Hematopoietic multipotent progenitor cell treated with erythropoietin and hydrocortisone succinate and interleukin-3 and kit ligand, for 4 days (in vitro differentiated cells): Measurements from ENCODE around the gene TMEM63A.
A peak's percentile ranks its signal among the peaks of the same experiment; 100 is the strongest.
"Not testable (repeated sequence)": the region's sequence is repeated elsewhere in the genome, so short reads cannot be mapped to it uniquely, and the experiment has no call there.

Experiments
- DNase-seq: peaks from one replicate; pipeline ENCODE4 v3.0.0-alpha.2; 2015

Gene TMEM63A

DNA sequence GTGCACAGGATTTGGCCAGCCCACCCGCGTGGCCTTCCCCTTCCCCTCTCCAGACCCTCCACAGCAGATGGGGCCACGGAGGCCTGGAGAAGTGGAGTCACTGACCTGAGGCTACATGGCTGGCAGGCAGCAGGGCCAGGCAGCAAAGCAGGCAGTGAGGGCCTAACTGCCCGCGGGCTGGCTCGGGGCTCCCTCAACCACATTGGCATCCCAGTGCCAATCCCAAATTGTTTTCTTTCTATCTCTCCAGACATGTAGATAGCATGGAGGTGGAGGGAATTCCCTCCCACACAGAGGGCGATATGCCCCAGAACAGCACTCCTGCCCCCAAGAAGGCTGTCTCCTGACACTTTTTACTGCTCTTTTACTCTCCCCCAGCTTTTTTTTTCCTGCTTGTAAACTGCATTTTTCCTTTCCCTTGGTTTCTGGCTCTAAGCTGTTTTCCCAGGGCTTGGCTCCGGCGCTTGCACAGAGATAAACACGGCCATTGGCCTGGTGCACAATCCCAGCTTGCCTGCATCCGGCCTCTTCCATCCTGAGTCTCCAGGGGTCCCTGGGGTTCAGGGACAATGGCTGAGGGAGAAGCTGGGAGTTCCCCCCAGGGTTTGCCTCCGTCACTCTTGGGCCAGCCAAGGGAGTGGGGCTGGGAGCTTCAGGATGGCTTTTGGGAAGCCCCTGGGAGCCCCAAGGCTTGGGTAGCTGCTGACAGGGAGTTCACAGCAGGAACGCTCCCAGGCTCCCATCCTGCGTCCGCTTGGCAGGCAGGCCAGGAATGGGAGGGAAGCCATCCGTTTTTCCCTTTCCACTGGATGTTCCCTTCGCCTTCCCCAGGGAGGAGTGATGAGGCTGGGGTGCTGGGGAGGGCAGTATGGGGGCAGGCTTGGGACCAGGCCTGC is 65.3 kb downstream of the TMEM63A start:
- no peak for DNase-seq

- DNase-seq: no peak
Observed at GRCh38 chr1:225815526-225816178, 66.5 kb downstream of the TMEM63A start.

DNA sequence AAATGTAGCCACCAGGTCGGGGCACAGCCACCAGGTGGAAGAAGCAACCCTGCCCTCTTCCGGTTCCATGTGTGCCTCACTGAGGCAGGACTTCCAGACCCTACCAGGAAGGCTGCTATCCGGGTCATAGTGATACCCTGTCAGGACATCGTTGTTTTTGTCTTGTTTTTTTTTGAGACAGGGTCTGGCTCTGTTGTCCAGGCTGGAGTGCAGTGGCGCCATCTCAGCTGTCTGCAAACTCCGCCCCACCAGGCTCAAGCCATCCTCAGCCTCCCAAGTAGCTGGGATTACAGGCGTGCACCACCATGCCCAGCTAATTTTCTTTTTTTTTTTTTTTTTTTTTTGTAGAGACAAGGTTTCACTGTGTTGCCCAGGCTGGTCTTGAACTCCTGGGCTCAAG is 67.1 kb downstream of the TMEM63A start:
- DNase-seq: not testable (repeated sequence)

DNA sequence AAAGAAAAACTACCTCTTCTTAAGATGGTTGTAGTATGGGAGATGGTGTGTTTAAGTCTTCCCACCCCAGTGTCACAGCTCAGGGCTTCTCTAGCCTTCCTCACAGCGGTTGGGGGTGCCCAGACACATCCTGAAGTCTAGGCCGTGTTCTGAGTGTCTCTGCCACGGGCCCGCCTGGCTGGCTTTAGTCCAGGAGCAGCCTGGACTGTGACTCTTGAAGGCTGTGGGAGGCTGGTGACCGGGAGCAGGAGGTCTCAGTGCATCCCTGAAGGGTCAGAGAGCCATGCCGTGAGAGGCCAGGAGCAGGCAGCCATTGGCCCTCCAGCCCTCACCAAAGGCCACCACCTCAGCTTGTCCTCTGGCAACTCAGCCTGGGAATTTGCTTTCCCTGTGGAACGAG is 67.8 kb downstream of the TMEM63A start:
- no peak for DNase-seq

GRCh38 chr1:225813214-225813964 is 68.8 kb downstream of the TMEM63A start:
- DNase-seq: peak; percentile 79

- DNase-seq: no peak
Observed at GRCh38 chr1:225812488-225813213, 69.5 kb downstream of the TMEM63A start.

DNA sequence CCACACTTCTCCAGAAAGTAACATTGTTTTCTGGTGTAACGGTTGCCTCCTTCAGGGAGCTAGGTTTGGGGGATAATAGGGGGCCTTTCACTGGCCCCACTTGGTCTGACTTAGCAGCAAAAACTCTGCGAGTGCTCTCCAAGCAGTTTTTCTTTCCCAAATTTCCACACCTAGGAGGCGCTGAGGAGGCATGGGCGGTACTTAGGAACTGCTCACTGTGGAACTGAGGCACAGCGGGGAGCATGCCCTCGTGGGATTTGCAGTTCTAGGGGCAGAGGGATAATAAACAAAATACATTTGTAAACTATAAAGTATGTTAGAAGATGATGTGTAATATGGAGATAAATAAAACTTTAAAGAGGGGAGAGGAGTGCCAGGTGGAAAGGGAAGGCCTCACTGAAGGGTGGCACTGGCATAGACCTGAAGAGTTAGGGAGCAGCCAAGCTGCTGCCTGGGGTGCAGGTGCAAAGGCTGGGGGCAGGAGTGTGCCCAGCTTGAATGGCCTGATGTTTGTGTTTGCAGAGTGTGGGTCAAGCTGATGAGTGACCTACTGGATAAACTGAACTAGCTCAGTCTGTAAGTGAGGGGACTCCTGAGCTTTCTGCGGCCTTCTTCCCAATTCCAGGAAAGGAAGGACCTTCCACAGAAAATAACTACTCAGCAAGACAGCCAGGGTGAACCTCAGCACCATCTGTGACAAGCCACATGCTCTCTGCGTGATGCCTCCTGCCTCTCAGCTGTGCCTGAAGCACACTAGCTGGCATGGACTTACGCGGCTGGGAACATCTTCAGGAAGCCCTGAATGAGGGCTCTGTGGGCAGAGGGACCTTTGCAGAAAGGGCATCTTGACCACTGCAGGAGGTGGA is 70.3 kb downstream of the TMEM63A start:
- DNase-seq: no peak

GRCh38 chr1:225810579-225811538 is 71.3 kb downstream of the TMEM63A start:
- not testable (repeated sequence) for DNase-seq

- DNase-seq: peak; percentile 93
Observed at GRCh38 chr1:225809842-225810578, 72.2 kb downstream of the TMEM63A start, which contains the start of gene EPHX1. TSS of gene EPHX1 (plus strand) at chr1:225810124. CDS start at chr1:225828730, 18,606 bp downstream.

- DNase-seq: no peak
Observed at GRCh38 chr1:225808136-225808535, 74.0 kb downstream of the TMEM63A start.

DNA sequence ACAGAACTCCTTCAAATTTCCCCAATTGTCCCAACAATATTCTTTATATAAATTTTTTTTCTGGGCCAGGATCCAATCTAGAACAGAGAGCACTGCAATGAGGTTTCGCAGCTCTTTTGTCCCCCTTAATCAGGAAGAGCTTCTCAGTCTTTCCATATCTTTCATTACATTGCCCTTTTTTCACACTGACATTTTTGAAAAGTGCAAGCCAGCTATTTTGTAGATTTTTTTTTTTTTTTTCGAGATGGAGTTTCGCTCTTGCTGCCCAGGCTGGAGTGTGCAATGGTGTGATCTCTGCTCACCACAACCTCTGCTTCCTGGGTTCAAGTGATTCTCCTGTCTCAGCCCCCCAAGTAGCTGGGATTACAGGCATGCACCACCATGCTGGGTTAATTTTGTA is 75.4 kb downstream of the TMEM63A start:
- not testable (repeated sequence) for DNase-seq

DNA sequence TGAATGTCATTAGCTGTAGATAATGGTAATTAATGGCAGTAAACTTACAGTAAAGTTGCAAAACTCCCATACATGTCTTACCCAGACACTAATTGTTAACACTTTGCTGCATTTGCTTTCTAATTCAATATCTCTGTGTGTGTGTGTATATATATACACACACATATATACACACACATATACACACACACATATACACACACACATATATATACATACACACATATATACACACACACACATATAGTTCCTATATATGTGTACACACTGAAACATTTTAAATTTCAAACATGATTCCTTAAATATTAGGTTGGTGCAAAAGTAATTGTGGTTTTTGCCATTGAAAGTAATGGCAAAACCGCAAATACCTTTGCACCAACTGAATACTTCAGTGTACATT is 75.9 kb downstream of the TMEM63A start:
- no peak for DNase-seq

GRCh38 chr1:225801146-225801545 is 81.0 kb downstream of the TMEM63A start:
- not testable (repeated sequence) for DNase-seq

- not testable (repeated sequence) for DNase-seq
Observed at GRCh38 chr1:225796097-225796496, 86.1 kb downstream of the TMEM63A start.
